Measurements from ENCODE around the gene CLRN1. TPM values are rescaled to one million over a fixed set of nuclear protein-coding genes. Genes with fewer than 3 reads are reported as not detected.
A peak's percentile ranks its signal among the peaks of the same experiment; 100 is the strongest.

The CLRN1 gene
- total RNA-seq, 4 donors from 2014 or later, result not detected

GRCh38 chr3:150913133-150913922, 59.2 kb downstream of the CLRN1 start:
- no peaks in the 10 kb centered on the region for H3K9me3 ChIP-seq
- no peaks in the 10 kb centered on the region for H3K36me3 ChIP-seq
- no peak for TF ChIP-seq POLR2A (IDR thresholded peaks at IDR 0.05)
- no peak for TF ChIP-seq CTCF (IDR thresholded peaks at IDR 0.05)
- 73 to 85% methylated on average over 4 of the region's 4 CpGs for WGBS, 2 donors
- H3K4me1 ChIP-seq, result no peaks in the 10 kb centered on the region
- H3K27ac ChIP-seq, result no peak overlapping the region
- no peak for DNase-seq
- H3K27me3 ChIP-seq, result no peaks in the 10 kb centered on the region
- intact Hi-C loops (cut with DNase I), result no loop called here
- H3K4me3 ChIP-seq (replicated peaks in 1 of 3), result no peak overlapping the region

GRCh38 chr3:150912501-150912900, 60.0 kb downstream of the CLRN1 start:
- no peaks in the 10 kb centered on the region for H3K27me3 ChIP-seq
- TF ChIP-seq POLR2A (IDR thresholded peaks at IDR 0.05) (no peak), CTCF (IDR thresholded peaks at IDR 0.05) (no peak)
- DNase-seq, result no peak
- H3K9me3 ChIP-seq, result no peaks in the 10 kb centered on the region
- 90 to 92% methylated on average over 3 of the region's 3 CpGs for WGBS, 2 donors
- intact Hi-C loops (cut with DNase I), result no loop called here
- H3K36me3 ChIP-seq, result no peaks in the 10 kb centered on the region
- no peak overlapping the region for H3K4me3 ChIP-seq (replicated peaks in 1 of 3)
- H3K4me1 ChIP-seq, result no peaks in the 10 kb centered on the region
- no peak overlapping the region for H3K27ac ChIP-seq

GRCh38 chr3:150911771-150912170, 60.8 kb downstream of the CLRN1 start:
- H3K4me3 ChIP-seq (replicated peaks in 1 of 3), result no peak overlapping the region
- TF ChIP-seq CTCF (IDR thresholded peaks at IDR 0.05), result no peak
- no peak for TF ChIP-seq POLR2A (IDR thresholded peaks at IDR 0.05)
- no peaks in the 10 kb centered on the region for H3K27me3 ChIP-seq
- no peak for DNase-seq
- no peaks in the 10 kb centered on the region for H3K36me3 ChIP-seq
- intact Hi-C loops (cut with DNase I), result no loop called here
- H3K4me1 ChIP-seq, result no peaks in the 10 kb centered on the region
- no peak overlapping the region for H3K27ac ChIP-seq
- H3K9me3 ChIP-seq, result no peaks in the 10 kb centered on the region

- Histone ChIP-seq H3K36me3 (no peaks in the 10 kb centered on the region), H3K27me3 (no peaks in the 10 kb centered on the region), H3K9me3 (no peaks in the 10 kb centered on the region), H3K27ac (no peak overlapping the region), H3K4me1 (no peaks in the 10 kb centered on the region), H3K4me3 (replicated peaks in 1 of 3) (no peak overlapping the region)
- intact Hi-C loops (cut with DNase I), result no loop called here
- TF ChIP-seq POLR2A (IDR thresholded peaks at IDR 0.05) (no peak), CTCF (IDR thresholded peaks at IDR 0.05) (no peak)
- DNase-seq, result peak; percentile 7 to 22
- 38 to 43% methylated on average over 1 of the region's 1 CpG for WGBS, 2 donors
Measured at GRCh38 chr3:150906461-150906860, 66.1 kb downstream of the CLRN1 start.

GRCh38 chr3:150905746-150906145, 66.8 kb downstream of the CLRN1 start:
- WGBS, 2 donors, result 71 to 79% methylated on average over 1 of the region's 1 CpG
- Histone ChIP-seq H3K27ac (no peak overlapping the region), H3K9me3 (no peaks in the 10 kb centered on the region), H3K36me3 (no peaks in the 10 kb centered on the region), H3K4me3 (replicated peaks in 1 of 3) (no peak overlapping the region), H3K27me3 (no peaks in the 10 kb centered on the region), H3K4me1 (no peaks in the 10 kb centered on the region)
- DNase-seq, result no peak
- TF ChIP-seq POLR2A (IDR thresholded peaks at IDR 0.05), result no peak
- TF ChIP-seq CTCF (IDR thresholded peaks at IDR 0.05), result no peak
- intact Hi-C loops (cut with DNase I), result no loop called here

Data from thyroid gland (tissue), 4 donors.